Colonic mucosa (tissue), 4 donors: Measurements from ENCODE around the gene SNX13. TPM values are rescaled to one million over a fixed set of nuclear protein-coding genes. Genes with fewer than 3 reads are reported as not detected.

Experiments used
- DNase-seq: peaks from one replicate; pipeline ENCODE4 v3.0.0-alpha.2; 2020
- H3K27ac ChIP-seq: fragments of 200-600 bp; one replicate; pipeline ENCODE4 v1.8.0; 2021
- H3K27me3 ChIP-seq: fragments of 200-600 bp; one replicate; pipeline ENCODE4 v1.8.0; 2021
- H3K36me3 ChIP-seq: fragments of 200-600 bp; one replicate; pipeline ENCODE4 v1.8.0; 2021
- H3K4me1 ChIP-seq: fragments of 200-600 bp; one replicate; pipeline ENCODE4 v1.8.0; 2021; ENCODE audit warnings: mild to moderate bottlenecking
- H3K4me3 ChIP-seq: fragments of 200-600 bp; one replicate; pipeline ENCODE4 v1.8.0; 2021
- H3K9ac ChIP-seq, 2 donors: one replicate each; pipeline ENCODE4 v1.7.0; 2013; ENCODE audit warnings: control low read depth in 2 of 2, low read depth in 2 of 2, low read length in 2 of 2
- H3K9me3 ChIP-seq: fragments of 200-600 bp; one replicate; pipeline ENCODE4 v1.8.0; 2021
- intact Hi-C: fragments of 100-400 bp; cut with DNase I; formaldehyde crosslinking; loops from one replicate; pipeline ENCODE4 v1.14.1; 2022
- total RNA-seq, 2 donors: library from RNA; stranded (reverse); fragmentation: NEBNext Ultra II Directional in 1 of 2; extraction: Animal tissue kit (Norgen Biotek cat#: 25700) in 1 of 2; gene quantifications; one replicate each; pipeline ENCODE4 v1.2.1, GENCODE V29; 2021
- TF ChIP-seq, protein P1 (sequence below): fragments of 200-600 bp; IDR thresholded peaks from one replicate; pipeline ENCODE4 v1.8.0; 2022; ENCODE audit warnings: antibody characterized with exemption, mild to moderate bottlenecking
- donor health status: healthy.
- donor health status: DM: no; HTN: no; CAD: no.
- donor health status: DM: no; HTN: no; CAD: no.

The SNX13 gene
- total RNA-seq, 2 donors from 2014 or later: 52.5 to 71.4 TPM

DNA sequence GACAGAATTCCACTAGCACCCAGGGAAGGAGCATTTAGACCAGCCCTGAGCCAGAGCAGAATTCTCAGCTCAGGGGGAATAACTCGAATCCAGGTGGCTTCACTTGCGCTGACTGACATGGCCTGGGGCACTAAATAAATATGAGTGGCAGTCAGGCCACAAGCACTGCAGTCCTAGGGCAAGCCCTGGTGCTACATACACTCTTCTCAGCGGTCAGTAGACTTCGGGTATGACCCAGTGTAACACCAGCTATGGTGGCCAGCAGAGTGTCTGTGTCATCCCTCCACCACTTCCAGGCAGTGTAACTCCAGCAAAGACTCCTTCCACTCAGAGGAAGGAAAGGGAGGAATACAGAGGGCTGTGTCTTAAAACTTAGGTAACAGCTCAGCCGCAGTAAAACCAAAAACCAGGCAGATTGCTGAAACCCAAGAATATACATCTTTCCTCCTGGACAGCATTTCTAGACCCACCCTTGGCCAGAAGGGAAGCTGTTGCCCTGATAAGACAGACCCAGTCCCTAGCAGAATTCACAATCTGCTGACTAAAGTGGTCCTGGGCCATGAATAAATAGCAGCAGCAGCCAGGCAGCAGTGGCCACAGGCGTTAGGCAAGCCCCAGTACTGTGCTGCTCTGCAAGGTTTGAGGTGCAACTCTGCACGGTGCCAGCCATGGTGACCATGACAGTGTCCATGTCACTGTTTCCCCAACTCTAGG lies 77.0 kb downstream of the SNX13 start:
- no peak for DNase-seq
- TF ChIP-seq, protein P1, sequence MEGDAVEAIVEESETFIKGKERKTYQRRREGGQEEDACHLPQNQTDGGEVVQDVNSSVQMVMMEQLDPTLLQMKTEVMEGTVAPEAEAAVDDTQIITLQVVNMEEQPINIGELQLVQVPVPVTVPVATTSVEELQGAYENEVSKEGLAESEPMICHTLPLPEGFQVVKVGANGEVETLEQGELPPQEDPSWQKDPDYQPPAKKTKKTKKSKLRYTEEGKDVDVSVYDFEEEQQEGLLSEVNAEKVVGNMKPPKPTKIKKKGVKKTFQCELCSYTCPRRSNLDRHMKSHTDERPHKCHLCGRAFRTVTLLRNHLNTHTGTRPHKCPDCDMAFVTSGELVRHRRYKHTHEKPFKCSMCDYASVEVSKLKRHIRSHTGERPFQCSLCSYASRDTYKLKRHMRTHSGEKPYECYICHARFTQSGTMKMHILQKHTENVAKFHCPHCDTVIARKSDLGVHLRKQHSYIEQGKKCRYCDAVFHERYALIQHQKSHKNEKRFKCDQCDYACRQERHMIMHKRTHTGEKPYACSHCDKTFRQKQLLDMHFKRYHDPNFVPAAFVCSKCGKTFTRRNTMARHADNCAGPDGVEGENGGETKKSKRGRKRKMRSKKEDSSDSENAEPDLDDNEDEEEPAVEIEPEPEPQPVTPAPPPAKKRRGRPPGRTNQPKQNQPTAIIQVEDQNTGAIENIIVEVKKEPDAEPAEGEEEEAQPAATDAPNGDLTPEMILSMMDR: no peak

GRCh38 chr7:17856251-17856650 lies 84.0 kb downstream of the SNX13 start:
- Histone ChIP-seq H3K4me1 (no peaks in the 10 kb centered on the region), H3K27me3 (no peaks in the 10 kb centered on the region), H3K9ac (no peak overlapping the region), H3K36me3 (no peaks in the 10 kb centered on the region), H3K9me3 (no peaks in the 10 kb centered on the region), H3K27ac (no peak overlapping the region), H3K4me3 (no peak overlapping the region)
- no peak for DNase-seq
- TF ChIP-seq, protein P1: no peak
- intact Hi-C loops: no loop called here

More for the DNA sequence above, 77.0 kb downstream of the SNX13 start:
- Histone ChIP-seq H3K9ac (no peak overlapping the region), H3K27me3 (no peaks in the 10 kb centered on the region), H3K9me3 (no peaks in the 10 kb centered on the region), H3K4me1 (no peaks in the 10 kb centered on the region), H3K27ac (no peak overlapping the region), H3K36me3 (no peaks in the 10 kb centered on the region), H3K4me3 (no peak overlapping the region)
- intact Hi-C loops: no loop called here

- H3K4me1 ChIP-seq: no peaks in the 10 kb centered on the region
- no peaks in the 10 kb centered on the region for H3K36me3 ChIP-seq
- no peaks in the 10 kb centered on the region for H3K9me3 ChIP-seq
- intact Hi-C loops: no loop called here
- H3K9ac ChIP-seq: no peak overlapping the region
- TF ChIP-seq, protein P1: no peak
- no peak for DNase-seq
- H3K27me3 ChIP-seq: no peaks in the 10 kb centered on the region
- no peak overlapping the region for H3K27ac ChIP-seq
- no peak overlapping the region for H3K4me3 ChIP-seq
Observed at GRCh38 chr7:17855202-17855601, 85.1 kb downstream of the SNX13 start.

DNA sequence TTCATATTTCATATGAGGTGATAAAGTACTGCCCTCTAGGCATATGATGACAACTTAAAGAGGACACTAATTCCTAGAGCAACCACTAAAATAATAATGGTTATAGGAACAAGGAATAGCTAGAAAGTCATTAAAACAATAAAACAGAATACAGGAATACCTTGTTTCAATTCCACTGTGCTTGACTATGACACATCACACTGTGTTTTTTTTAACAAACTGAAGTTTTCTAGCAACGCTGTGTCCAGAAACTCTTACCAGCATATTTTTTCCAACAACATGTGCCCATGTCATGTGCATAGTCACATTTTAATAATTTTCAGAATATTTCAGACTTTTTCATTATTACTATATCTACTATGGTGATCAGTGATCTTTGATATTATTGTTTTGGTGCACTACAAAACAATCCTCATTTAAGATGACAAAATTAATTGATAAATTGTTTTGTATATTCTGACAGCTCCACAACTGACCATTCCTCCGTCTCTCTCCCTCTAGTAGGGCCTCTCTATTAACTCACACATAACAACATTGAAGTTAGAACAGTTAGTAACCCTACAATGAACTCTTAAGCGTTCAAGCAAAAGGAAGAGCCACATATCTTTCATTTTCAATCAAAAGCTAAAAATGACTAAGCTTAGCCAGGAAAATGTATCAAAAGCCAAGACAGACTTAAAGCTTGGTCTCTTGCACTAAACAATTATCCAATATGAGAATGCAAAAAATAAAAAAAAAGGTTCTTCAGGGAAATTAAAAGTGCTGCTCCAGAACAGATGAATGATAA lies 85.8 kb downstream of the SNX13 start:
- no peaks in the 10 kb centered on the region for H3K36me3 ChIP-seq
- H3K27me3 ChIP-seq: no peaks in the 10 kb centered on the region
- no peak overlapping the region for H3K9ac ChIP-seq
- no peaks in the 10 kb centered on the region for H3K9me3 ChIP-seq
- H3K4me1 ChIP-seq: no peaks in the 10 kb centered on the region
- H3K27ac ChIP-seq: no peak overlapping the region
- TF ChIP-seq, protein P1: no peak
- no peak for DNase-seq
- intact Hi-C loops: no loop called here
- no peak overlapping the region for H3K4me3 ChIP-seq

DNA sequence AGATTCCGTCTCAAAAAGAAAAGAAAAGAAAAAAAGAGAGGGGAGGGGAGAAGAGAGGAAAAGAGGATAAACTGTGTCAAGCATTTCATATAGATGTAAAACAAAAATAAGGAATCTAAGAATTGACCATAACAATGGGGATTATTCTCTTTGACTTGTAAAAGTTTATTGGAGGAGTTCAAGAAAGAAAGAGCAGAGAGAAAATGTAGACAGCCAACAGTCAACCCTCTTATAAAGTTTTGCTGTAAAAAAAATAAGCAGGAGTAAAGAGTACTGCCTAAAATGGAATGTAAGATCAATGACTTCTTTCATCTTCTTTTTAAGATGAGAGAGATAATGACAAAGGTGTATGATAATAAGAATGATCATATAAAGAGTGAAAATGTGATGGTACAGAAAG lies 87.9 kb downstream of the SNX13 start:
- H3K9ac ChIP-seq: no peak overlapping the region
- no peak overlapping the region for H3K27ac ChIP-seq
- no peaks in the 10 kb centered on the region for H3K4me1 ChIP-seq
- intact Hi-C loops: no loop called here
- H3K27me3 ChIP-seq: no peaks in the 10 kb centered on the region
- TF ChIP-seq, protein P1: no peak
- DNase-seq: no peak
- H3K36me3 ChIP-seq: no peaks in the 10 kb centered on the region
- no peaks in the 10 kb centered on the region for H3K9me3 ChIP-seq
- H3K4me3 ChIP-seq: no peak overlapping the region
